ENCODE data around the gene SP110. TPM values are rescaled to one million over a fixed set of nuclear protein-coding genes. Genes with fewer than 3 reads are reported as not detected.
A peak's percentile ranks its signal among the peaks of the same experiment; 100 is the strongest.

SP110 gene
- total RNA-seq, 2 donors from 2014 or later = 10.8 to 11.6 TPM

- peak overlapping the region in 1 of 2 donors; percentile 51 for H3K9ac ChIP-seq (ENCODE audit: low read depth in 2 of 2, low read length in 2 of 2)
- intact Hi-C loops (cut with DNase I) = no loop called here
- peak; percentile 84 for DNase-seq
- H3K27me3 ChIP-seq = no peaks in the 10 kb centered on the region
- H3K4me1 ChIP-seq = no peaks in the 10 kb centered on the region
- no peaks in the 10 kb centered on the region for H3K36me3 ChIP-seq
- H3K9me3 ChIP-seq = no peaks in the 10 kb centered on the region
- TF ChIP-seq CTCF (IDR thresholded peaks at IDR 0.05) = no peak
- H3K27ac ChIP-seq = peak overlapping the region; percentile 78
- no peak overlapping the region for H3K4me3 ChIP-seq
These were observed 49.3 kb downstream of the SP110 start for GRCh38 chr2:230170532-230170931.

GRCh38 chr2:230166557-230167170 is 53.1 kb downstream of the SP110 start:
- no peak for DNase-seq
- no peak for TF ChIP-seq CTCF (IDR thresholded peaks at IDR 0.05)
- intact Hi-C loops (cut with DNase I) = no loop called here
- H3K36me3 ChIP-seq = no peaks in the 10 kb centered on the region
- H3K4me3 ChIP-seq = no peak overlapping the region
- no peak overlapping the region for H3K27ac ChIP-seq
- no peak overlapping the region for H3K9ac ChIP-seq (ENCODE audit: low read depth in 2 of 2, low read length in 2 of 2)
- no peaks in the 10 kb centered on the region for H3K27me3 ChIP-seq
- no peaks in the 10 kb centered on the region for H3K4me1 ChIP-seq
- no peaks in the 10 kb centered on the region for H3K9me3 ChIP-seq

GRCh38 chr2:230164139-230164538 is 55.6 kb downstream of the SP110 start:
- H3K27ac ChIP-seq = no peak overlapping the region
- TF ChIP-seq CTCF (IDR thresholded peaks at IDR 0.05) = no peak
- H3K9me3 ChIP-seq = no peaks in the 10 kb centered on the region
- no peak overlapping the region for H3K4me3 ChIP-seq
- H3K9ac ChIP-seq (ENCODE audit: low read depth in 2 of 2, low read length in 2 of 2) = no peak overlapping the region
- H3K36me3 ChIP-seq = no peaks in the 10 kb centered on the region
- no peaks in the 10 kb centered on the region for H3K27me3 ChIP-seq
- no peak for DNase-seq
- no peaks in the 10 kb centered on the region for H3K4me1 ChIP-seq
- intact Hi-C loops (cut with DNase I) = loop anchor here (5.0 kb wide), 1 partner anchor 448 kb away; no protein-coding TSS in a partner anchor

- Histone ChIP-seq H3K4me3 (no peak overlapping the region), H3K27me3 (no peaks in the 10 kb centered on the region), H3K9me3 (no peaks in the 10 kb centered on the region), H3K27ac (no peak overlapping the region), H3K4me1 (no peaks in the 10 kb centered on the region), H3K36me3 (no peaks in the 10 kb centered on the region), H3K9ac (ENCODE audit: low read depth in 2 of 2, low read length in 2 of 2) (no peak overlapping the region)
- intact Hi-C loops (cut with DNase I) = loop anchor here (5.0 kb wide), 1 partner anchor 449 kb away; no protein-coding TSS in a partner anchor
- no peak for DNase-seq
- no peak for TF ChIP-seq CTCF (IDR thresholded peaks at IDR 0.05)
These were observed 56.8 kb downstream of the SP110 start for GRCh38 chr2:230162981-230163380.

- H3K27ac ChIP-seq = no peak overlapping the region
- no peaks in the 10 kb centered on the region for H3K4me1 ChIP-seq
- H3K27me3 ChIP-seq = no peaks in the 10 kb centered on the region
- H3K9ac ChIP-seq (ENCODE audit: low read depth in 2 of 2, low read length in 2 of 2) = no peak overlapping the region
- no peaks in the 10 kb centered on the region for H3K36me3 ChIP-seq
- DNase-seq = no peak
- intact Hi-C loops (cut with DNase I) = loop anchor here (2.0 to 5.0 kb wide), 2 partner anchors 92 to 451 kb away; partner anchors contain the start of gene SLC16A14
- H3K4me3 ChIP-seq = no peak overlapping the region
- no peak for TF ChIP-seq CTCF (IDR thresholded peaks at IDR 0.05)
- no peaks in the 10 kb centered on the region for H3K9me3 ChIP-seq
These were observed 58.6 kb downstream of the SP110 start for GRCh38 chr2:230161184-230161583.

Data from colonic mucosa (tissue), 4 donors.